Measurements from ENCODE around the gene FOXO6. TPM values are rescaled to one million over a fixed set of nuclear protein-coding genes. Genes with fewer than 3 reads are reported as not detected.

Gene FOXO6
- total RNA-seq, 2 experiments from 2014 or later: 0.19 TPM

- DNase-seq: no peak
- Mint-ChIP-seq H3K27me3 (peaks cover 22% of the 10 kb centered on the region), H3K4me1 (ENCODE audit: low read depth) (peaks cover 5% of the 10 kb centered on the region), H3K4me3 (no peak overlapping the region), H3K9me3 (no peaks in the 10 kb centered on the region), H3K27ac (no peak overlapping the region), H3K36me3 (no peaks in the 10 kb centered on the region)
- intact Hi-C loops (cut with micrococcal nuclease): no loop called here
- CTCF ChIA-PET: no interaction called here
- POLR2A ChIA-PET: no interaction called here
Observed at GRCh38 chr1:41347276-41347675, 14.0 kb upstream of the FOXO6 start.

- H3K4me1 Mint-ChIP-seq (ENCODE audit: low read depth): peaks cover 5% of the 10 kb centered on the region
- CTCF ChIA-PET: no interaction called here
- no peak overlapping the region for H3K4me3 Mint-ChIP-seq
- no peak for DNase-seq
- intact Hi-C loops (cut with micrococcal nuclease): no loop called here
- H3K27ac Mint-ChIP-seq: no peak overlapping the region
- H3K36me3 Mint-ChIP-seq: no peaks in the 10 kb centered on the region
- POLR2A ChIA-PET: no interaction called here
- H3K27me3 Mint-ChIP-seq: peaks cover 16% of the 10 kb centered on the region
- no peaks in the 10 kb centered on the region for H3K9me3 Mint-ChIP-seq
Observed at GRCh38 chr1:41348394-41348793, 12.8 kb upstream of the FOXO6 start.

- Mint-ChIP-seq H3K4me3 (no peak overlapping the region), H3K9me3 (no peaks in the 10 kb centered on the region), H3K4me1 (ENCODE audit: low read depth) (peaks cover 3% of the 10 kb centered on the region), H3K27me3 (peaks cover 14% of the 10 kb centered on the region), H3K27ac (no peak overlapping the region), H3K36me3 (no peaks in the 10 kb centered on the region)
- intact Hi-C loops (cut with micrococcal nuclease): no loop called here
- no peak for DNase-seq
- POLR2A ChIA-PET: no interaction called here
- CTCF ChIA-PET: no interaction called here
Observed at GRCh38 chr1:41349361-41350054, 11.7 kb upstream of the FOXO6 start.

GRCh38 chr1:41350055-41350378 is 11.2 kb upstream of the FOXO6 start:
- DNase-seq: no peak
- ChIA-PET CTCF (no interaction called here), POLR2A (no interaction called here)
- Mint-ChIP-seq H3K9me3 (no peaks in the 10 kb centered on the region), H3K36me3 (no peaks in the 10 kb centered on the region), H3K27me3 (peaks cover 12% of the 10 kb centered on the region), H3K4me1 (ENCODE audit: low read depth) (no peaks in the 10 kb centered on the region), H3K4me3 (no peak overlapping the region), H3K27ac (no peak overlapping the region)
- intact Hi-C loops (cut with micrococcal nuclease): no loop called here

GRCh38 chr1:41351262-41352151 is 9.7 kb upstream of the FOXO6 start:
- intact Hi-C loops (cut with micrococcal nuclease): no loop called here
- H3K9me3 Mint-ChIP-seq: no peaks in the 10 kb centered on the region
- POLR2A ChIA-PET: no interaction called here
- no peak for DNase-seq
- CTCF ChIA-PET: no interaction called here
- no peaks in the 10 kb centered on the region for H3K36me3 Mint-ChIP-seq
- H3K4me1 Mint-ChIP-seq (ENCODE audit: low read depth): no peaks in the 10 kb centered on the region
- peaks cover 12% of the 10 kb centered on the region for H3K27me3 Mint-ChIP-seq
- H3K27ac Mint-ChIP-seq: no peak overlapping the region
- no peak overlapping the region for H3K4me3 Mint-ChIP-seq

GRCh38 chr1:41353744-41354143 is 7.5 kb upstream of the FOXO6 start:
- ChIA-PET CTCF (interaction anchor here (0.6 kb wide), 1 partner anchor 64 kb away, joined by 3 read pairs; no protein-coding TSS in a partner anchor), POLR2A (no interaction called here)
- H3K4me1 Mint-ChIP-seq (ENCODE audit: low read depth): no peaks in the 10 kb centered on the region
- no peaks in the 10 kb centered on the region for H3K36me3 Mint-ChIP-seq
- intact Hi-C loops (cut with micrococcal nuclease): no loop called here
- peaks cover 6% of the 10 kb centered on the region for H3K27me3 Mint-ChIP-seq
- H3K4me3 Mint-ChIP-seq: no peak overlapping the region
- H3K27ac Mint-ChIP-seq: no peak overlapping the region
- no peaks in the 10 kb centered on the region for H3K9me3 Mint-ChIP-seq
- no peak for DNase-seq

- no peak overlapping the region for H3K27ac Mint-ChIP-seq
- DNase-seq: no peak
- CTCF ChIA-PET: no interaction called here
- no peaks in the 10 kb centered on the region for H3K36me3 Mint-ChIP-seq
- H3K4me1 Mint-ChIP-seq (ENCODE audit: low read depth): no peaks in the 10 kb centered on the region
- intact Hi-C loops (cut with micrococcal nuclease): no loop called here
- H3K4me3 Mint-ChIP-seq: no peak overlapping the region
- H3K27me3 Mint-ChIP-seq: peaks cover 6% of the 10 kb centered on the region
- POLR2A ChIA-PET: no interaction called here
- H3K9me3 Mint-ChIP-seq: no peaks in the 10 kb centered on the region
Observed at GRCh38 chr1:41354956-41355355, 6.3 kb upstream of the FOXO6 start.

- Mint-ChIP-seq H3K4me3 (no peak overlapping the region), H3K4me1 (ENCODE audit: low read depth) (no peaks in the 10 kb centered on the region), H3K9me3 (no peaks in the 10 kb centered on the region), H3K36me3 (no peaks in the 10 kb centered on the region), H3K27me3 (peaks cover 7% of the 10 kb centered on the region), H3K27ac (no peak overlapping the region)
- ChIA-PET POLR2A (no interaction called here), CTCF (no interaction called here)
- no peak for DNase-seq
- intact Hi-C loops (cut with micrococcal nuclease): no loop called here
Observed at GRCh38 chr1:41355356-41355755, 5.9 kb upstream of the FOXO6 start.

GRCh38 chr1:41355761-41356160 is 5.5 kb upstream of the FOXO6 start:
- no peak overlapping the region for H3K4me3 Mint-ChIP-seq

GRCh38 chr1:41356752-41357151 is 4.5 kb upstream of the FOXO6 start:
- DNase-seq: no peak
- H3K36me3 Mint-ChIP-seq: no peaks in the 10 kb centered on the region
- intact Hi-C loops (cut with micrococcal nuclease): no loop called here
- peaks cover 2% of the 10 kb centered on the region for H3K4me1 Mint-ChIP-seq (ENCODE audit: low read depth)
- no peak overlapping the region for H3K27ac Mint-ChIP-seq
- H3K4me3 Mint-ChIP-seq: no peak overlapping the region
- H3K9me3 Mint-ChIP-seq: no peaks in the 10 kb centered on the region
- ChIA-PET CTCF (no interaction called here), POLR2A (no interaction called here)
- H3K27me3 Mint-ChIP-seq: peaks cover 7% of the 10 kb centered on the region

More at GRCh38 chr1:41355761-41356160, 5.5 kb upstream of the FOXO6 start:
- H3K4me1 Mint-ChIP-seq (ENCODE audit: low read depth): peaks cover 2% of the 10 kb centered on the region
- H3K36me3 Mint-ChIP-seq: no peaks in the 10 kb centered on the region
- no peaks in the 10 kb centered on the region for H3K9me3 Mint-ChIP-seq
- ChIA-PET POLR2A (no interaction called here), CTCF (no interaction called here)
- intact Hi-C loops (cut with micrococcal nuclease): no loop called here
- H3K27me3 Mint-ChIP-seq: peaks cover 7% of the 10 kb centered on the region
- H3K27ac Mint-ChIP-seq: no peak overlapping the region
- no peak for DNase-seq

- ChIA-PET POLR2A (no interaction called here), CTCF (no interaction called here)
- Mint-ChIP-seq H3K9me3 (no peaks in the 10 kb centered on the region), H3K27me3 (peaks cover 9% of the 10 kb centered on the region), H3K4me3 (no peak overlapping the region), H3K4me1 (ENCODE audit: low read depth) (peaks cover 2% of the 10 kb centered on the region), H3K36me3 (no peaks in the 10 kb centered on the region), H3K27ac (no peak overlapping the region)
- no peak for DNase-seq
- intact Hi-C loops (cut with micrococcal nuclease): no loop called here
Observed at GRCh38 chr1:41357451-41358101, 3.7 kb upstream of the FOXO6 start.

GRCh38 chr1:41358131-41359021 is 2.9 kb upstream of the FOXO6 start:
- Mint-ChIP-seq H3K9me3 (no peaks in the 10 kb centered on the region), H3K27me3 (peaks cover 15% of the 10 kb centered on the region), H3K36me3 (no peaks in the 10 kb centered on the region), H3K4me1 (ENCODE audit: low read depth) (peaks cover 4% of the 10 kb centered on the region), H3K4me3 (no peak overlapping the region), H3K27ac (no peak overlapping the region)
- DNase-seq: no peak
- POLR2A ChIA-PET: no interaction called here
- intact Hi-C loops (cut with micrococcal nuclease): no loop called here
- CTCF ChIA-PET: no interaction called here

Measured in activated CD4-positive, alpha-beta memory T cell treated with anti-CD3 and anti-CD28 coated beads for 36 hours (primary cell).